ENCODE measurements around the gene SLCO3A1. TPM values are rescaled to one million over a fixed set of nuclear protein-coding genes. Genes with fewer than 3 reads are reported as not detected.

SLCO3A1 gene
- total RNA-seq, 1 donor from 2014 or later: 2.7 TPM

GRCh38 chr15:91921843-91922198 is 68.3 kb downstream of the SLCO3A1 start:
- no peak overlapping the region for H3K4me3 ChIP-seq (ENCODE audit: low read depth, low read length)
- no peak for TF ChIP-seq CTCF (conservative IDR thresholded peaks at IDR 0.05; ENCODE audit: low read depth, low read length)
- no peak for DNase-seq (ENCODE audit: low read depth)

- H3K4me3 ChIP-seq (ENCODE audit: low read depth, low read length): no peak overlapping the region
- TF ChIP-seq CTCF (conservative IDR thresholded peaks at IDR 0.05; ENCODE audit: low read depth, low read length): no peak
These were observed 69.4 kb downstream of the SLCO3A1 start for GRCh38 chr15:91922646-91923547.

GRCh38 chr15:91924183-91924582 is 70.7 kb downstream of the SLCO3A1 start:
- no peak for DNase-seq (ENCODE audit: low read depth)
- no peak for TF ChIP-seq CTCF (conservative IDR thresholded peaks at IDR 0.05; ENCODE audit: low read depth, low read length)
- H3K4me3 ChIP-seq (ENCODE audit: low read depth, low read length): no peak overlapping the region

More at GRCh38 chr15:91922646-91923547, 69.4 kb downstream of the SLCO3A1 start:
- no peak for DNase-seq (ENCODE audit: low read depth)

GRCh38 chr15:91924837-91925495 is 71.5 kb downstream of the SLCO3A1 start:
- no peak overlapping the region for H3K4me3 ChIP-seq (ENCODE audit: low read depth, low read length)
- no peak for DNase-seq (ENCODE audit: low read depth)
- TF ChIP-seq CTCF (conservative IDR thresholded peaks at IDR 0.05; ENCODE audit: low read depth, low read length): no peak

GRCh38 chr15:91925794-91926193 is 72.3 kb downstream of the SLCO3A1 start:
- DNase-seq (ENCODE audit: low read depth): no peak
- no peak overlapping the region for H3K4me3 ChIP-seq (ENCODE audit: low read depth, low read length)
- TF ChIP-seq CTCF (conservative IDR thresholded peaks at IDR 0.05; ENCODE audit: low read depth, low read length): no peak

GRCh38 chr15:91926908-91927270 is 73.4 kb downstream of the SLCO3A1 start:
- no peak for TF ChIP-seq CTCF (conservative IDR thresholded peaks at IDR 0.05; ENCODE audit: low read depth, low read length)
- no peak for DNase-seq (ENCODE audit: low read depth)
- no peak overlapping the region for H3K4me3 ChIP-seq (ENCODE audit: low read depth, low read length)
